HepG2 (cell line): ENCODE results near the gene DIO1. TPM values are rescaled to one million over a fixed set of nuclear protein-coding genes. Genes with fewer than 3 reads are reported as not detected.

ENCODE experiments used
- ATAC-seq: fragments of 200-7000 bp; cut with Tn5 transposase; 3 replicates; pipeline ENCODE4 v1.9.1; 2020; ENCODE audit warnings: mild to moderate bottlenecking, moderate library complexity
- BruUV-seq: library from RNA; stranded (reverse); fragments of 400-500 nt; replicated peaks from 2 replicates; lab custom pipeline; 2021; lab: Mats Ljungman, UMichigan
- CTCF ChIA-PET: fragments of 300-600 bp; formaldehyde crosslinking; extraction: SDS; loops from one replicate; lab custom pipeline; 2021; ENCODE audit warnings: low total read pairs, inconsistent platforms, low intra/inter-chr PET ratio; lab: Yijun Ruan, JAX
- POLR2A ChIA-PET: fragments of 350-600 bp; sonication (Branson Sonifier 250); formaldehyde crosslinking; loops from one replicate; lab custom pipeline; 2020; ENCODE audit warnings: antibody characterized with exemption, inconsistent platforms; lab: Yijun Ruan, JAX
- DNase-seq: peaks from one replicate; pipeline ENCODE4 v3.0.0-alpha.2; 2015; ENCODE audit warnings: low spot score
- FAIRE-seq: peaks from 3 replicates; lab custom pipeline; 2011; peaks lifted over from hg19 to GRCh38; lab: Jason Lieb, UNC
- H2AFZ ChIP-seq: one replicate; pipeline ENCODE4 v1.6.1; 2011; ENCODE audit warnings: low read length, inconsistent platforms
- H3K27ac ChIP-seq: fragments of 300-600 bp; 3 replicates; pipeline ENCODE4 v1.8.0; 2011; ENCODE audit warnings: mixed run types, mild to moderate bottlenecking, mixed read lengths, low read length, inconsistent platforms; ENCODE audit not compliant: insufficient read depth; ENCODE audit errors: extremely low read length
- H3K27me3 ChIP-seq, 2 experiments: fragments of 200-600 bp in 1 of 2; 2 replicates in 1 of 2; 3 replicates in 1 of 2; pipeline versions ENCODE4 v1.6.0 to v1.8.0; 2011; ENCODE audit warnings: low read length in 2 of 2, mild to moderate bottlenecking in 2 of 2, moderate library complexity in 2 of 2, inconsistent platforms in 1 of 2; ENCODE audit not compliant: insufficient read depth in 2 of 2, control insufficient read depth in 1 of 2
- H3K36me3 ChIP-seq, 2 experiments: fragments of 200-600 bp in 1 of 2; replicated peaks in 1 of 2; 2 replicates in 1 of 2; 3 replicates in 1 of 2; pipeline versions ENCODE4 v1.5.1 to v1.8.0; 2011; ENCODE audit warnings: low read length in 2 of 2, inconsistent platforms in 1 of 2; ENCODE audit not compliant: insufficient read depth in 2 of 2, control insufficient read depth in 1 of 2
- H3K4me1 ChIP-seq: 2 replicates; pipeline ENCODE4 v1.5.1; 2012; ENCODE audit warnings: low read length, inconsistent platforms; ENCODE audit not compliant: insufficient read depth
- H3K4me2 ChIP-seq: 2 replicates; pipeline ENCODE4 v1.6.0; 2011; ENCODE audit warnings: low read depth, low read length, inconsistent platforms
- H3K4me3 ChIP-seq, 3 experiments: fragments of 200-600 bp in 1 of 3; sonication (generic), shearing (Covaris generic) in 1 of 3; replicated peaks in 1 of 3; 2 replicates each; pipeline ENCODE4 v1.5.1; 2011 to 2016; ENCODE audit warnings: low read length in 3 of 3, inconsistent platforms in 2 of 3, low read depth in 2 of 3, mild to moderate bottlenecking in 2 of 3, control low read depth in 1 of 3, mixed read lengths in 1 of 3; ENCODE audit not compliant: insufficient read depth in 1 of 3
- H3K79me2 ChIP-seq: one replicate; pipeline ENCODE4 v1.6.1; 2011; ENCODE audit warnings: low read length, inconsistent platforms; ENCODE audit not compliant: insufficient read depth
- H3K9ac ChIP-seq: 2 replicates; pipeline ENCODE4 v1.6.0; 2011; ENCODE audit warnings: mild to moderate bottlenecking, low read depth, low read length, inconsistent platforms; ENCODE audit not compliant: insufficient read depth
- H3K9me3 ChIP-seq: 2 replicates; pipeline ENCODE4 v1.5.1; 2012; ENCODE audit warnings: mild to moderate bottlenecking, low read length
- H4K20me1 ChIP-seq: 2 replicates; pipeline ENCODE4 v1.6.0; 2011; ENCODE audit warnings: inconsistent platforms, mild to moderate bottlenecking, low read length, moderate library complexity; ENCODE audit not compliant: insufficient read depth
- ISL2 ChIP-seq: sonication (generic); formaldehyde crosslinking; IDR thresholded peaks from 2 replicates; pipeline ENCODE4 v1.5.0; 2020; ENCODE audit warnings: missing genetic modification reagents
- SMARCC2 ChIP-seq: fragments of 450-650 bp; IDR thresholded peaks from 2 replicates; pipeline ENCODE4 v1.6.1; 2017; ENCODE audit warnings: antibody characterized with exemption, mild to moderate bottlenecking
- ZKSCAN8 ChIP-seq: IDR thresholded peaks from 2 replicates; pipeline ENCODE4 v1.6.1; 2016; ENCODE audit warnings: borderline replicate concordance, missing genetic modification reagents, missing compliant biosample characterization
- ZNF501 ChIP-seq: sonication (generic); formaldehyde crosslinking; IDR thresholded peaks from 2 replicates; pipeline ENCODE4 v1.5.1; 2020; ENCODE audit warnings: mild to moderate bottlenecking, moderate library complexity, missing genetic modification reagents
- WGBS: methylation state at CpG from one replicate; pipeline ENCODE4 v1.1.6; 2017; ENCODE audit warnings: low lambda C conversion rate; 5-methylcytosine and 5-hydroxymethylcytosine counted together
- in situ Hi-C: cut with HindIII; loops from 2 replicates; pipeline ENCODE4 v1.10.0; 2017; ENCODE audit warnings: low pct_unique_long_range_greater_than_20kb; ENCODE audit not compliant: extremely low pct_ligation_motif_present
- intact Hi-C: fragments of 100-400 bp; cut with micrococcal nuclease; formaldehyde crosslinking; loops from one replicate; pipeline ENCODE4 v1.10.0; 2022; ENCODE audit not compliant: unreplicated experiment
- polyA plus RNA-seq, 8 experiments: library from polyadenylated mRNA; depleted of rRNA in 3 of 8; stranded (reverse) in 7 of 8; unstranded in 1 of 8; fragments of >200 nt; fragmentation: Illumina TruSeq in 4 of 8; extraction: Trizol in 4 of 8; gene quantifications; 2 replicates each; pipeline versions ENCODE4 v1.2.1 to v1.2.3, GENCODE V29; 2011 to 2016; ENCODE audit warnings: low read depth in 4 of 8, missing spikeins in 1 of 8, mixed read lengths in 1 of 8; ENCODE audit not compliant: insufficient read depth in 1 of 8
- total RNA-seq, 5 experiments: library from RNA; depleted of rRNA; stranded (reverse); fragments of >200 nt; fragmentation: Illumina TruSeq; extraction: Trizol; gene quantifications; 2 replicates each; pipeline ENCODE4 v1.2.3, GENCODE V29; 2016; ENCODE audit warnings: low read depth in 1 of 5
- TF ChIP-seq, protein P1 (sequence below): sonication (generic); formaldehyde crosslinking; IDR thresholded peaks from 2 replicates; pipeline ENCODE4 v1.4.0; 2020; ENCODE audit warnings: missing genetic modification reagents, borderline replicate concordance
- TF ChIP-seq, protein P2 (sequence below): sonication (generic); formaldehyde crosslinking; IDR thresholded peaks from 2 replicates; pipeline ENCODE4 v1.5.1; 2020; ENCODE audit warnings: missing genetic modification reagents, mild to moderate bottlenecking, borderline replicate concordance

Gene DIO1
- total and polyA plus RNA-seq, 2 of the 13 experiments (the other 11 are each of a cell fraction or from before 2014, with no cell fraction given): 13.5 to 45.6 TPM

DNA sequence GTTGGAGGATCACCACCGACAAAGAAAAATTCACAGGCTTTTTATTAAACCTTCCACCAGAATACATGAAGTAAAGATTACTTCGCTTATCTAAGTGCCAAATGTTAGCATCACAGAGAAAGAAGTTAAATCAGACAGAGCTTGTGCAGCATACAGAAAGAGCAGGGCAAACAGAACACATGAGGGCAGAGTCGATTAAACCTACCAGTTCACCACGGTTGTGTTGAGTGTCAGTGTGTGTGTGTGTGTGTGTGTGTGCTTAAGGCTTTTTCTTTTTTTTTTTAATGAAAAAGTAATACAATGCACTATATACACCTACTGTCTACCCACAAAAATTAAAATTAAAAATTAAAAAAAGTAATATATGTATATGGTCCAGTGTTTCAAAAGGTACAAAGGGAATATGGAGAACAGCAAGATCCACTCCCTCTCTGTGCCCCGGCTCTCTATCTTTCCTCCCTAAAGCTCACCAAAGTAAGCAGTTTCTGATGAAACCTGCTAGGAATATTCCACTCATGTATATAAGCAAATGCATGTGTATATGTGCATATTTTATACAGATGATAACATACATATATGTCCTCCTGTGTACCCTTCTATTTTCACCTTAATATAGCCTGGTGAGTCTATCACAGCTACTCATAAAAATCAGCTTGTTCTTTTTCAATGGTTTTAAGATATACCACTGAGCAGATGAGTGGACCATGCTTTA is 22.1 kb upstream of the DIO1 start:
- ChIA-PET POLR2A (interaction anchor here (0.7 kb wide), 1 partner anchor 47 kb away, joined by 3 read pairs; no protein-coding TSS in a partner anchor), CTCF (no interaction called here)
- Histone ChIP-seq H3K27me3 (no peaks in the 10 kb centered on the region), H3K4me3 (no peak overlapping the region), H3K4me2 (no peak overlapping the region), H3K4me1 (no peaks in the 10 kb centered on the region), H4K20me1 (no peaks in the 10 kb centered on the region), H3K9me3 (no peaks in the 10 kb centered on the region), H2AFZ (no peak overlapping the region), H3K36me3 (peaks cover 4 to 19% of the 10 kb centered on the region in 2 experiments; a peak in 3 of 5 replicates), H3K27ac (no peak overlapping the region), H3K79me2 (no peaks in the 10 kb centered on the region), H3K9ac (no peak overlapping the region)
- ATAC-seq: no peak
- no peak for DNase-seq
- BruUV-seq: no TSS peak
- 82% methylated on average over 5 of the region's 5 CpGs for WGBS
- intact Hi-C loops (no loop called here), in situ Hi-C loops (no loop called here)
- FAIRE-seq: no peak
- TF ChIP-seq SMARCC2 (no peak), ISL2 (CRISPR knock-in tag) (no peak), ZKSCAN8 (CRISPR knock-in tag) (no peak), ZNF501 (CRISPR knock-in tag) (no peak)
- TF ChIP-seq, protein P1, sequence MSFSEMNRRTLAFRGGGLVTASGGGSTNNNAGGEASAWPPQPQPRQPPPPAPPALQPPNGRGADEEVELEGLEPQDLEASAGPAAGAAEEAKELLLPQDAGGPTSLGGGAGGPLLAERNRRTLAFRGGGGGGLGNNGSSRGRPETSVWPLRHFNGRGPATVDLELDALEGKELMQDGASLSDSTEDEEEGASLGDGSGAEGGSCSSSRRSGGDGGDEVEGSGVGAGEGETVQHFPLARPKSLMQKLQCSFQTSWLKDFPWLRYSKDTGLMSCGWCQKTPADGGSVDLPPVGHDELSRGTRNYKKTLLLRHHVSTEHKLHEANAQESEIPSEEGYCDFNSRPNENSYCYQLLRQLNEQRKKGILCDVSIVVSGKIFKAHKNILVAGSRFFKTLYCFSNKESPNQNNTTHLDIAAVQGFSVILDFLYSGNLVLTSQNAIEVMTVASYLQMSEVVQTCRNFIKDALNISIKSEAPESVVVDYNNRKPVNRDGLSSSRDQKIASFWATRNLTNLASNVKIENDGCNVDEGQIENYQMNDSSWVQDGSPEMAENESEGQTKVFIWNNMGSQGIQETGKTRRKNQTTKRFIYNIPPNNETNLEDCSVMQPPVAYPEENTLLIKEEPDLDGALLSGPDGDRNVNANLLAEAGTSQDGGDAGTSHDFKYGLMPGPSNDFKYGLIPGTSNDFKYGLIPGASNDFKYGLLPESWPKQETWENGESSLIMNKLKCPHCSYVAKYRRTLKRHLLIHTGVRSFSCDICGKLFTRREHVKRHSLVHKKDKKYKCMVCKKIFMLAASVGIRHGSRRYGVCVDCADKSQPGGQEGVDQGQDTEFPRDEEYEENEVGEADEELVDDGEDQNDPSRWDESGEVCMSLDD: no peak
- TF ChIP-seq, protein P2, sequence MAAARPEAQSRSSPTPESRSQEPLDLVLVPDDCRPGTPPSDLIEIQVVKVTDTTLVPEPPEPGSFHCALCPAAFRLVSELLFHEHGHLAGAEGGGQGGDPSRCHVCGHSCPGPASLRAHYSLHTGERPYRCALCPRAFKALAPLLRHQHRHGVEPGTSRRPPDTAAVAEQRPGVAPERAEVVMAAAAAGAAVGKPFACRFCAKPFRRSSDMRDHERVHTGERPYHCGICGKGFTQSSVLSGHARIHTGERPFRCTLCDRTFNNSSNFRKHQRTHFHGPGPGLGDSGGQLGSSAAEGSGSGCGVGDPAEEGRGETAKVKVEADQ (CRISPR knock-in tag): no peak
